GM18498 (cell line): ENCODE measurements around the gene A3GALT2.

ENCODE experiments used
- ATAC-seq: cut with Tn5 transposase; IDR thresholded peaks from one replicate; pipeline ENCODE4 v1.9.1; 2021; ENCODE audit warnings: mild to moderate bottlenecking, moderate library complexity; ENCODE audit not compliant: unreplicated experiment

A3GALT2 gene

GRCh38 chr1:33332881-33333280 is 12.0 kb upstream of the A3GALT2 start:
- no peak for ATAC-seq

GRCh38 chr1:33332357-33332789 is 11.5 kb upstream of the A3GALT2 start:
- ATAC-seq, result no peak

GRCh38 chr1:33331444-33332356 is 10.8 kb upstream of the A3GALT2 start:
- ATAC-seq, result no peak

- no peak for ATAC-seq
Observed at GRCh38 chr1:33330906-33331305, 10.0 kb upstream of the A3GALT2 start.

GRCh38 chr1:33330361-33330890 is 9.5 kb upstream of the A3GALT2 start:
- no peak for ATAC-seq

GRCh38 chr1:33329600-33330305 is 8.9 kb upstream of the A3GALT2 start:
- ATAC-seq, result no peak

- no peak for ATAC-seq
Observed at GRCh38 chr1:33328817-33329216, 7.9 kb upstream of the A3GALT2 start.

GRCh38 chr1:33327587-33328325 is 6.9 kb upstream of the A3GALT2 start:
- no peak for ATAC-seq

GRCh38 chr1:33326785-33327184 is 5.9 kb upstream of the A3GALT2 start:
- no peak for ATAC-seq

- ATAC-seq, result no peak
Observed at GRCh38 chr1:33324677-33325575, 4.0 kb upstream of the A3GALT2 start.

GRCh38 chr1:33323663-33324477 is 3.0 kb upstream of the A3GALT2 start:
- ATAC-seq, result no peak

- ATAC-seq, result no peak
Observed at GRCh38 chr1:33322870-33323585, 2.1 kb upstream of the A3GALT2 start.

GRCh38 chr1:33322109-33322508 is 1.2 kb upstream of the A3GALT2 start:
- no peak for ATAC-seq

GRCh38 chr1:33321178-33321577 is 280 bp upstream of the A3GALT2 start:
- ATAC-seq, result no peak

GRCh38 chr1:33319949-33320618 is 814 bp downstream of the A3GALT2 start:
- ATAC-seq, result no peak

GRCh38 chr1:33319186-33319948 is 1.5 kb downstream of the A3GALT2 start:
- ATAC-seq, result no peak

GRCh38 chr1:33317946-33318345 is 3.0 kb downstream of the A3GALT2 start:
- ATAC-seq, result no peak
